Trophoblast cell (in vitro differentiated cells and primary cell): ENCODE measurements around the gene BCORL1.

Experiments
- DNase-seq, 2 donors: peaks; one replicate each; pipeline ENCODE4 v3.0.0-alpha.2; 2016
- H2AFZ ChIP-seq: 2 replicates; pipeline ENCODE4 v1.6.1; 2013; ENCODE audit warnings: low read length, moderate library complexity, mild to moderate bottlenecking; ENCODE audit not compliant: insufficient read depth, poor library complexity
- H2AK5ac ChIP-seq: 2 replicates; pipeline ENCODE4 v1.6.1; 2013; ENCODE audit warnings: mild to moderate bottlenecking, low read length
- H2BK120ac ChIP-seq: 2 replicates; pipeline ENCODE4 v1.6.1; 2013; ENCODE audit warnings: low read length, mild to moderate bottlenecking, moderate library complexity; ENCODE audit not compliant: insufficient read depth, poor library complexity
- H2BK12ac ChIP-seq: 2 replicates; pipeline ENCODE4 v1.6.1; 2013; ENCODE audit warnings: mild to moderate bottlenecking, low read length, moderate library complexity
- H2BK5ac ChIP-seq: 2 replicates; pipeline ENCODE4 v1.6.1; 2013; ENCODE audit warnings: low read length, low read depth, moderate library complexity, mild to moderate bottlenecking; ENCODE audit not compliant: poor library complexity
- H3K14ac ChIP-seq: 2 replicates; pipeline ENCODE4 v1.6.1; 2013; ENCODE audit warnings: mild to moderate bottlenecking, low read length
- H3K18ac ChIP-seq: 2 replicates; pipeline ENCODE4 v1.6.1; 2013; ENCODE audit warnings: mild to moderate bottlenecking, low read length
- H3K23ac ChIP-seq: 2 replicates; pipeline ENCODE4 v1.6.1; 2013; ENCODE audit warnings: low read length
- H3K27ac ChIP-seq: 2 replicates; pipeline ENCODE4 v1.5.1; 2013; ENCODE audit warnings: low read depth, mild to moderate bottlenecking, inconsistent platforms, low read length, moderate library complexity
- H3K27me3 ChIP-seq: 2 replicates; pipeline ENCODE4 v1.6.1; 2013; ENCODE audit warnings: inconsistent platforms, mild to moderate bottlenecking, low read length, moderate library complexity; ENCODE audit not compliant: insufficient read depth
- H3K36me3 ChIP-seq, 2 experiments: 1 replicate in 1 of 2; 2 replicates in 1 of 2; pipeline ENCODE4 v1.6.1; 2013; ENCODE audit warnings: low read length in 2 of 2, mild to moderate bottlenecking in 2 of 2, moderate library complexity in 1 of 2; ENCODE audit not compliant: insufficient read depth in 2 of 2, control insufficient read depth in 1 of 2
- H3K4ac ChIP-seq: 2 replicates; pipeline ENCODE4 v1.6.1; 2013; ENCODE audit warnings: low read depth, mild to moderate bottlenecking, low read length, moderate library complexity
- H3K4me1 ChIP-seq, 2 experiments: 1 replicate in 1 of 2; 2 replicates in 1 of 2; pipeline ENCODE4 v1.6.1; 2013; ENCODE audit warnings: low read length in 2 of 2, mild to moderate bottlenecking in 2 of 2, moderate library complexity in 1 of 2; ENCODE audit not compliant: insufficient read depth in 2 of 2, control insufficient read depth in 1 of 2
- H3K4me2 ChIP-seq: 2 replicates; pipeline ENCODE4 v1.6.1; 2013; ENCODE audit warnings: inconsistent platforms, mild to moderate bottlenecking, low read length, moderate library complexity
- H3K4me3 ChIP-seq: 2 replicates; pipeline ENCODE4 v1.5.1; 2013; ENCODE audit warnings: mild to moderate bottlenecking, low read depth, low read length, inconsistent platforms
- H3K79me1 ChIP-seq: one replicate; pipeline ENCODE4 v1.6.1; 2013; ENCODE audit warnings: low read length
- H3K79me2 ChIP-seq: 2 replicates; pipeline ENCODE4 v1.6.1; 2013; ENCODE audit warnings: low read length, mild to moderate bottlenecking; ENCODE audit not compliant: control insufficient read depth, insufficient read depth, poor library complexity
- H3K9ac ChIP-seq: 2 replicates; pipeline ENCODE4 v1.6.1; 2013; ENCODE audit warnings: mild to moderate bottlenecking, low read length
- H3K9me3 ChIP-seq: 2 replicates; pipeline ENCODE4 v1.6.1; 2013; ENCODE audit warnings: low read depth, mild to moderate bottlenecking, control low read depth, inconsistent platforms, low read length; ENCODE audit not compliant: insufficient read depth
- H4K12ac ChIP-seq: 2 replicates; pipeline ENCODE4 v1.6.1; 2013; ENCODE audit warnings: low read depth, mild to moderate bottlenecking, low read length, moderate library complexity
- H4K8ac ChIP-seq: 2 replicates; pipeline ENCODE4 v1.6.1; 2013; ENCODE audit warnings: low read depth, mild to moderate bottlenecking, low read length, moderate library complexity
- H4K91ac ChIP-seq: one replicate; pipeline ENCODE4 v1.6.1; 2013; ENCODE audit warnings: low read depth, mild to moderate bottlenecking, low read length, moderate library complexity
- WGBS: extraction: QIAGEN DNeasy Blood & Tissue Kit; methylation state at CpG from one replicate; pipeline ENCODE4 v1.1.7; 2013; ENCODE audit warnings: missing lambda C conversion rate; ENCODE audit not compliant: insufficient read length, insufficient coverage; ENCODE audit errors: extremely low coverage; 5-methylcytosine and 5-hydroxymethylcytosine counted together

Gene BCORL1

DNA sequence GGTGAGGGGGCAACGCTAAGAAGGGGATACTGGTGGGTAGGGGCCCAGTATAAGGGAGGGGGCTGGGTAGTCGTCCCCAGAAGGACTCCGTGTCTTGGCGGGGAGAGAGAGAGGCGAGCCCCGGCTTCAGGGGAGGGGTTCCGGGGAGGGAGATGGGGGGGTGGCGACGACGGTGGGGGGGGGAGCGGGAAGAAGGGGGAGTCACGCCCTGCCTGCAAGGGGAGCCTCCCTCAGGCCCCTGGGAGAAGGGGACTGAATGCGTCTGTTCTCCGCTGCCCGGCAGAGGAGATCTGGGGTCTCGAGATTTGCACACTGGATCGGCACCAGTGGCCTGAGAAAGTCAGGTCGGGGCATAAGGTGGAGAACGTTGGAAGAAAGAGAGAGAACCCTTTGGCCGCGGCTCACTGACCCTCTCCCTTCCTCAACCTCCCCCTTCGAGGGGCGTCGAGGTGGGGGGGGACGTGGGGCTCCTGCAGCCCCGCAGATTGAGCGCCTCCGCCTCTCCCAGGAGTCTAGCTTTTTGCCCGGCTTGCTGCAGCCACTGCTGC is 609 bp upstream of the BCORL1 start:
- H4K8ac ChIP-seq = no peak overlapping the region
- peaks cover 2% of the 10 kb centered on the region for H3K79me2 ChIP-seq
- WGBS = no CpG with 5 or more reads among the region's 29 CpGs
- no peak overlapping the region for H2AK5ac ChIP-seq
- H3K4me1 ChIP-seq = peaks cover 2 to 12% of the 10 kb centered on the region in 2 experiments
- H3K4me3 ChIP-seq = peak overlapping the region; percentile 62
- H2AFZ ChIP-seq = no peak overlapping the region
- peak overlapping the region; percentile 90 for H3K4me2 ChIP-seq
- no peak overlapping the region for H2BK5ac ChIP-seq
- no peaks in the 10 kb centered on the region for H3K36me3 ChIP-seq
- H3K27me3 ChIP-seq = peaks cover 7% of the 10 kb centered on the region
- no peak overlapping the region for H2BK12ac ChIP-seq
- H4K91ac ChIP-seq = no peak overlapping the region
- no peak overlapping the region for H3K23ac ChIP-seq
- H3K4ac ChIP-seq = no peak overlapping the region
- H3K27ac ChIP-seq = no peak overlapping the region
- no peak overlapping the region for H3K14ac ChIP-seq
- no peak for DNase-seq
- H3K9me3 ChIP-seq = no peaks in the 10 kb centered on the region
- no peak overlapping the region for H3K9ac ChIP-seq
- peaks cover 9% of the 10 kb centered on the region for H3K79me1 ChIP-seq
- H3K18ac ChIP-seq = no peak overlapping the region
- H2BK120ac ChIP-seq = no peak overlapping the region
- H4K12ac ChIP-seq = no peak overlapping the region

DNA sequence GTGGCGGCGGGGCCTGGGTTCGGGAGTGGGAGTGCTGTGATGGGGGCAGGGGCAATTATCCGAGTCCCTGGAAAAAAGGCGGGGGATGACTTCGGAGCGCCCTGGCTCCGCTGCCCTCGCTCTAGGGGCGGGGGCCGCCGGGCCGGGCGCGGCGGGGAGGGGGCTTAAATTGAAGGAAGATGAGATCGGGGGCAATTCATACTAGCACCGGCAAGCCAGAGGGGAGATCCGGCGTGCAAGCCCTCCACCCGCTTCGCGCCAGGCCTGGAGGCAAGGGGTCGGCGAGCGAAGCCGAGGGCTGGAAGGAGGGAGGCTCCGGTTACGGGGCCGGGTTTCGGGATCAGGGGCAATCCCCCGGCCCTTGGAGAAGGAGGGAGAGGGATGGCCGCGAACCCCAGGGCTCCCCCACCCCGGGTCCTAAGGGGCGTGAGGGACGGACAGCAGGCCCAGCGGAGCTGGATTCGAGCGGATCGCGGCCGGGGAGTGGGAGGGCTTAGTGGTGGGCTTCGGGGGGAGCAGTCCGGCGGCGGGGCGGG is 1.2 kb downstream of the BCORL1 start:
- Histone ChIP-seq H2AK5ac (no peak overlapping the region), H2BK12ac (no peak overlapping the region), H3K27me3 (peaks cover 7% of the 10 kb centered on the region), H3K9ac (no peak overlapping the region), H4K91ac (peak overlapping the region; percentile 77), H3K4ac (peak overlapping the region; percentile 62), H3K27ac (no peak overlapping the region), H3K18ac (peak overlapping the region; percentile 71), H3K4me1 (peaks cover 2 to 12% of the 10 kb centered on the region in 2 experiments), H3K4me3 (no peak overlapping the region), H3K4me2 (no peak overlapping the region), H3K79me2 (peaks cover 2% of the 10 kb centered on the region), H4K8ac (no peak overlapping the region), H3K79me1 (peaks cover 9% of the 10 kb centered on the region), H3K9me3 (no peaks in the 10 kb centered on the region), H3K36me3 (no peaks in the 10 kb centered on the region), H4K12ac (no peak overlapping the region), H3K23ac (no peak overlapping the region), H2BK5ac (no peak overlapping the region), H2AFZ (no peak overlapping the region), H2BK120ac (peak overlapping the region; percentile 38), H3K14ac (no peak overlapping the region)
- no peak for DNase-seq
- no CpG with 5 or more reads among the region's 48 CpGs for WGBS

DNA sequence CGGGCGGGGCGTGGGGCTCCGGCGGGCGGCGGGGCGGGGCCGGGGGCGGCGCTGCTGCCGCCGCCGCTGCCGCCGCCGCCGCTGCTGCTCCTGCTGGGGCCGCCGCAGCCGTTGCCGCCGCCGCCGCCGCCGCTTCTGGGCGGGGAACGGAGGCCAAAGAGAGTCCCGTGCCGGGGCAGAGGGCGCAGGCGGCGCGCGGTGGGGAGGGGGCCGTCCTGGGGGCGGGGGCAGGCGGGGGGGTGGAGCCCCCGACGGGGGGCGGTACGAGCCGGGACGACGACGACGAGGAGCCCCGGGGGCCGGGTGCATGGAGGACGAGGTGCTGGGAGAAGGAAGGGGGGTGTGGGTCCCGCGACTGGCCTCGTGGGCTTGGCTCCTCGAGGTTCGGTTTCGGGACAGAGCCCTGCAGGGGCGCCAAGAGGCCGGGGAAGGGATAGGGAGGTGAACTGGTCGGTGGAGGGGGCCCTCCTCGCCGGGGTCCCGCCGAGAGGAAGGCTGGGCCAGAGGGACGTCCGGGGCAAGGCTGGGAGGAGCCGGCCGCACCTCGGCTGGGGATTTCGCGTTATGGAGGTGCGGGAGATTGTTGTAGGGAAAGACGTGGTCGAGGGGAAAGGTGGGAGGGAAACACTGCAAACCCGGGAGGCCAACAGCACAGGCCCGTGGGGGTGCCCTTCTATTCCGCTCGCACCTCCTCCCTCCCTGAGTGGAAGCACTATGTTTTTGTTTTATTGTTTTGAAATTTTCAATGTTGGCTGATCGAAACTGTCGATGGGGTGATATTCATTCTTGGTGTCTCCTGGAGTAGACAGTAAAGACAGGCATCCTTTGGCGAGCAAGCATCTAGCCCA is 1.9 kb downstream of the BCORL1 start:
- H2BK12ac ChIP-seq = peak overlapping the region; percentile 64
- H2AK5ac ChIP-seq = no peak overlapping the region
- H3K14ac ChIP-seq = peak overlapping the region; percentile 24
- no peak overlapping the region for H3K27ac ChIP-seq
- peak overlapping the region; percentile 43 for H4K91ac ChIP-seq
- peaks cover 2 to 13% of the 10 kb centered on the region in 2 experiments for H3K4me1 ChIP-seq
- peak overlapping the region; percentile 54 for H2AFZ ChIP-seq
- no peak overlapping the region for H2BK5ac ChIP-seq
- DNase-seq = no peak
- H3K23ac ChIP-seq = no peak overlapping the region
- peak overlapping the region; percentile 50 for H4K8ac ChIP-seq
- H3K4ac ChIP-seq = no peak overlapping the region
- peak overlapping the region; percentile 84 for H3K18ac ChIP-seq
- peak overlapping the region; percentile 68 for H3K4me3 ChIP-seq
- H3K79me1 ChIP-seq = peaks cover 9% of the 10 kb centered on the region
- H3K9ac ChIP-seq = no peak overlapping the region
- peaks cover 2% of the 10 kb centered on the region for H3K79me2 ChIP-seq
- peak overlapping the region; percentile 69 for H4K12ac ChIP-seq
- H3K27me3 ChIP-seq = peaks cover 7% of the 10 kb centered on the region
- H3K4me2 ChIP-seq = peak overlapping the region; percentile 73
- H3K36me3 ChIP-seq = no peaks in the 10 kb centered on the region
- peak overlapping the region; percentile 46 for H2BK120ac ChIP-seq
- H3K9me3 ChIP-seq = no peaks in the 10 kb centered on the region
- no CpG with 5 or more reads among the region's 81 CpGs for WGBS

DNA sequence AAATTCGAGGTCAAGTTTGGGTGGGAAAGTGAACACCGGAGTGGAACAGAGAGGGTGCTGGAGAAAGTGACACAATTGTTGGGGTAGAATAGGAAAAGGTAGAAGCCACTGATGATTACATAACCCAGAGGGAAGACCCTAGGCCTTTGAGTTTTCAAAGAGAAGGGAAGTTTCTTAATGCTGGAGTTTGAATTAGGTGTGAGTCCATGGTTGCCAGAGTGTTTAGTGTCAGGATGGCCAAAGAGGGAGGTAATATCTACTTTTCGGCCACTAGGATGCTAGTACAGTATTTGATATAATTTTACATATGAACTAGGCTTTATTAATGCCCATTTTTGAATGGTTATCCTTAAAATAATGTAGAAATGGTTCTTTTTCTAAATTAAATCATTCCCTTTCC is 5.4 kb downstream of the BCORL1 start:
- Histone ChIP-seq H3K4ac (no peak overlapping the region), H2AK5ac (no peak overlapping the region), H4K12ac (no peak overlapping the region), H3K4me2 (no peak overlapping the region), H3K79me1 (peaks cover 6% of the 10 kb centered on the region), H3K4me1 (peaks cover 0 to 8% of the 10 kb centered on the region in 2 experiments), H3K36me3 (no peaks in the 10 kb centered on the region), H4K8ac (no peak overlapping the region), H3K18ac (no peak overlapping the region), H3K4me3 (no peak overlapping the region), H2BK5ac (no peak overlapping the region), H3K14ac (no peak overlapping the region), H3K27me3 (no peaks in the 10 kb centered on the region), H3K27ac (no peak overlapping the region), H3K9ac (no peak overlapping the region), H2BK12ac (no peak overlapping the region), H4K91ac (no peak overlapping the region), H2BK120ac (no peak overlapping the region), H3K23ac (no peak overlapping the region), H3K9me3 (no peaks in the 10 kb centered on the region), H3K79me2 (peaks cover 2% of the 10 kb centered on the region), H2AFZ (no peak overlapping the region)
- no CpG with 5 or more reads among the region's 3 CpGs for WGBS
- DNase-seq = no peak
